SK-N-MC (cell line): ENCODE measurements around the gene AHRR.

Experiments
- DNase-seq: peaks from one replicate; pipeline ENCODE4 v3.0.0-alpha.2; 2011; ENCODE audit warnings: low read depth, low spot score
- H3K27ac ChIP-seq: fragments of 200-600 bp; sonication (generic); 2 replicates; pipeline ENCODE4 v1.5.1; 2016; ENCODE audit warnings: mixed run types
- H3K36me3 ChIP-seq: fragments of 200-600 bp; sonication (generic); 2 replicates; pipeline ENCODE4 v1.6.1; 2017; ENCODE audit warnings: antibody characterized with exemption, low read length, mixed read lengths; ENCODE audit not compliant: insufficient read depth
- H3K4me3 ChIP-seq: fragments of 200-600 bp; sonication (generic); 2 replicates; pipeline ENCODE4 v1.5.1; 2016
- H3K9ac ChIP-seq: fragments of 200-600 bp; sonication (generic); 2 replicates; pipeline ENCODE4 v1.8.0; 2017; ENCODE audit warnings: mixed run types, mixed read lengths; ENCODE audit not compliant: insufficient read length
- H3K9me3 ChIP-seq: fragments of 200-600 bp; sonication (generic); 2 replicates; pipeline ENCODE4 v1.6.1; 2017; ENCODE audit warnings: low read depth, mild to moderate bottlenecking, antibody characterized with exemption, low read length, moderate library complexity, mixed read lengths
- EZH2 ChIP-seq: fragments of 200-600 bp; sonication (generic); IDR thresholded peaks from one replicate; pipeline ENCODE4 v1.6.1; 2017; ENCODE audit warnings: antibody characterized with exemption
- FOXP2 ChIP-seq: optimal IDR thresholded peaks from 2 replicates; pipeline ENCODE3; 2011; ENCODE audit warnings: mild to moderate bottlenecking, moderate library complexity; ENCODE audit not compliant: insufficient read depth; ENCODE audit errors: extremely low read length, control extremely low read depth
- POLR2AphosphoS5 ChIP-seq: IDR thresholded peaks from 2 replicates; pipeline ENCODE4 v1.6.1; 2012; ENCODE audit warnings: mild to moderate bottlenecking, low read depth, low read length, borderline replicate concordance

Gene AHRR

GRCh38 chr5:312845-313244 lies 8.7 kb upstream of the AHRR start:
- Histone ChIP-seq H3K9me3 (no peaks in the 10 kb centered on the region), H3K27ac (peak overlapping the region; percentile 63), H3K9ac (no peak overlapping the region), H3K4me3 (no peak overlapping the region), H3K36me3 (no peaks in the 10 kb centered on the region; the same call in 1 of the 2 replicates)
- no peak for DNase-seq
- TF ChIP-seq FOXP2 (no peak), POLR2AphosphoS5 (no peak), EZH2 (no peak)

- H3K27ac ChIP-seq = peak overlapping the region; percentile 63
- H3K36me3 ChIP-seq = no peaks in the 10 kb centered on the region; the same call in 1 of the 2 replicates
- no peak overlapping the region for H3K9ac ChIP-seq
Observed at GRCh38 chr5:313265-313664, 8.2 kb upstream of the AHRR start.

DNA sequence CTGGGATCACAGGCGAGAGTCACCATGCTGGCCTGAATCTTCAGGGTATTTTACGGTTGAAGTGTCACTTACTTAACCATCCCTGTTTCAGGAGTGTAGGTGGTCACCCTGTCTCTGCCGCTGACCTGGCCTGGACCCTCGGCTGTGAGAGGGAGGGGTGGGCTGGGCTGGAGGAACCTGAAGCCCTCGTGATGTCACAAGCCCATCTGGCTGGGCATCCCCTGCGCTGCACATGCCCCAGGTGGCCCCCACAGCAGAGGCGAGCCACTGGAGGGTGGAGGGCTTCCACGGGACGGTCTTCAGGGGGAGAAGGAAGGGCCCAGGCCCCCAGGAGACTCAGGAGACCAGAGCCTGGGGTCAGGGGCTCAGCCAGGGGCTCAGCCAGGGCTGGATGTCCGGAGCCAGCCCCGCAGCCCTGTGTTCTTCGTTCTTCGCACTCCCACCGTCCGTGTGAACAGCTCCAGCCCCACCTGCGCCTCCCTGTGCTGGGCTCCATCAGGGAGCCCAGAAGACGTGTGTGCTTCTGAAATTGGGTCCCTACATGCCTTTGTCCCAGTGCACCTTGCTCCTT lies 7.6 kb upstream of the AHRR start:
- TF ChIP-seq EZH2 = no peak
- no peak for TF ChIP-seq POLR2AphosphoS5
- no peak for TF ChIP-seq FOXP2
- Histone ChIP-seq H3K9ac (no peak overlapping the region), H3K36me3 (no peaks in the 10 kb centered on the region; the same call in 1 of the 2 replicates), H3K4me3 (no peak overlapping the region), H3K9me3 (no peaks in the 10 kb centered on the region), H3K27ac (peak overlapping the region; percentile 46; the same call in 1 of the 2 replicates)
- no peak for DNase-seq

More at GRCh38 chr5:313265-313664, 8.2 kb upstream of the AHRR start:
- Histone ChIP-seq H3K4me3 (no peak overlapping the region), H3K9me3 (no peaks in the 10 kb centered on the region)
- no peak for DNase-seq
- TF ChIP-seq POLR2AphosphoS5 (no peak), EZH2 (no peak), FOXP2 (no peak)

- Histone ChIP-seq H3K9ac (no peak overlapping the region), H3K4me3 (no peak overlapping the region), H3K36me3 (no peaks in the 10 kb centered on the region; the same call in 1 of the 2 replicates), H3K9me3 (no peaks in the 10 kb centered on the region), H3K27ac (peak overlapping the region; percentile 81)
- TF ChIP-seq FOXP2 (no peak), POLR2AphosphoS5 (no peak), EZH2 (no peak)
- DNase-seq = no peak
Observed at GRCh38 chr5:314676-315487, 6.6 kb upstream of the AHRR start.

GRCh38 chr5:315488-316209 lies 5.9 kb upstream of the AHRR start:
- TF ChIP-seq POLR2AphosphoS5 (no peak), FOXP2 (no peak), EZH2 (no peak)
- H3K36me3 ChIP-seq = no peaks in the 10 kb centered on the region; the same call in 1 of the 2 replicates
- no peak overlapping the region for H3K4me3 ChIP-seq
- peak overlapping the region; percentile 81 for H3K27ac ChIP-seq
- H3K9me3 ChIP-seq = no peaks in the 10 kb centered on the region
- H3K9ac ChIP-seq = no peak overlapping the region
- no peak for DNase-seq

- Histone ChIP-seq H3K9ac (no peak overlapping the region), H3K36me3 (no peaks in the 10 kb centered on the region; the same call in 1 of the 2 replicates), H3K4me3 (no peak overlapping the region), H3K27ac (peak overlapping the region; percentile 81), H3K9me3 (no peaks in the 10 kb centered on the region)
- TF ChIP-seq EZH2 (no peak), FOXP2 (no peak), POLR2AphosphoS5 (no peak)
- no peak for DNase-seq
Observed at GRCh38 chr5:316210-317085, 5.1 kb upstream of the AHRR start.

DNA sequence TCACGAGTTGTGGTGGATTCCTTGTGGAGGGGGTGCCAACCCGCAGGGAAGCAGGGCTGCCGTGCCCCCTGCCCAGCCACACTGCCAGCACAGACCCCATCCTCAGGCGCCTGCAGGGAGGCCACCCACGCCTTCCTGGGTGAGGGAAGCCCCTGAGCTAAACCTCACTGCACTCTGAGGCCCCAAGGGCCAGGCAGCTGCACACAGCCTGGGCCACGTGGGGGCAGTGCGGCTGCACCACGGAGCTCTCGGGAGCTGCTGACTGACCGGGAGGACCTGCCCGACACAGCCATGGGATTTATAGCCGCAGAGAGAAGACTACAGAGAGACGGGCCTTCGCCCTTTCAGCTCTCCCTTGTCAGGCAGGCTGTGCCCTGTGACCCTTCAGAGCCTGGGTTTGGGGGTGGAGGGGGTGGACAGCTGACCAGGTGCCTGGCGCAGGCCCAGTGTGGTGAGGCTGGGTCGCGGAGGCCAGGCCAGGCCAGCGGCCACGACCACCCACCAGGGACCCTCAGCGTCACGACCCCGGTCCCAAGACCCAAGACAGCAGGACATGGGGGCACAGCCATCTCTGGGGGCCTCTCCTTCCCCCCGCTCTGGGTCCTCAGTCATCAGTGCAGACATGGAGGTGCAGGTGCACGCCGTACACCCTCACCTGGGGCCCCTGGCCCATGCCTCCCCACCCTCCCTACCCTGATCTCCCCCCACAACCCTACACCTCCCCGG lies 4.3 kb upstream of the AHRR start:
- TF ChIP-seq FOXP2 = no peak
- no peak for TF ChIP-seq POLR2AphosphoS5
- no peak for TF ChIP-seq EZH2
- Histone ChIP-seq H3K27ac (peak overlapping the region; percentile 81), H3K9me3 (no peaks in the 10 kb centered on the region), H3K36me3 (no peaks in the 10 kb centered on the region; the same call in 1 of the 2 replicates), H3K9ac (no peak overlapping the region), H3K4me3 (no peak overlapping the region)
- no peak for DNase-seq
